Measurements from ENCODE around the gene PARP3. TPM values are rescaled to one million over a fixed set of nuclear protein-coding genes. Genes with fewer than 3 reads are reported as not detected.

PARP3 gene
- total and polyA plus RNA-seq, 9 of the 15 experiments (the other 6 are each of a cell fraction or from before 2014, with no cell fraction given): 0.46 to 6.6 (median 4.5) TPM

GRCh38 chr3:51974963-51975851 lies 33.0 kb downstream of the PARP3 start, which contains the start of gene ABHD14A (continued):
- 0 out of 2 replicates have a peak, but pooled peaks have one; percentile 41 for TF ChIP-seq ZNF592 (IDR thresholded peaks at IDR 0.05)
- TF ChIP-seq SMARCA4 (IDR thresholded peaks at IDR 0.05): peak; percentile 31; the same call in 1 of the 2 replicates
- peak; percentile 33; the same call in 1 of the 2 replicates for TF ChIP-seq ARID2 (IDR thresholded peaks at IDR 0.05)
- peak; percentile 49 for TF ChIP-seq ARHGAP35 (IDR thresholded peaks at IDR 0.05; ENCODE audit: partially characterized antibody)
- no peak for TF ChIP-seq ZNF395 (CRISPR knock-in tag; IDR thresholded peaks at IDR 0.05)
- peak in 1 of 2 experiments; percentile 64; a peak in 2 of 4 replicates for TF ChIP-seq HDAC1 (IDR thresholded peaks at IDR 0.05)
- no peak for TF ChIP-seq ZNF717 (CRISPR knock-in tag; IDR thresholded peaks at IDR 0.05)
- no peak for TF ChIP-seq ZNF280B (CRISPR knock-in tag; IDR thresholded peaks at IDR 0.05)
- TF ChIP-seq USF1 (CRISPR knock-in tag; IDR thresholded peaks at IDR 0.05): no peak
- TF ChIP-seq TAF7 (tag; IDR thresholded peaks at IDR 0.05): no peak
- TF ChIP-seq TBP (optimal IDR thresholded peaks at IDR 0.05; ENCODE audit: low read depth, low read length): peak; percentile 36
- peak; percentile 21 for TF ChIP-seq SMAD4 (CRISPR knock-in tag; conservative IDR thresholded peaks at IDR 0.05)
- TF ChIP-seq NFXL1 (CRISPR knock-in tag; IDR thresholded peaks at IDR 0.05): no peak
- TF ChIP-seq SNAPC5 (CRISPR knock-in tag; IDR thresholded peaks at IDR 0.05): no peak
- no peak for TF ChIP-seq FOXM1 (IDR thresholded peaks at IDR 0.05; ENCODE audit: low read depth)
- TF ChIP-seq FOXM1 (CRISPR knock-in tag; IDR thresholded peaks at IDR 0.05; ENCODE audit: low read depth): no peak
- TF ChIP-seq ZNF76 (CRISPR knock-in tag; IDR thresholded peaks at IDR 0.05; ENCODE audit: borderline replicate concordance): no peak
- no peak for TF ChIP-seq OTX1 (CRISPR knock-in tag; IDR thresholded peaks at IDR 0.05)
- peak; percentile 41; the same call in 1 of the 2 replicates for TF ChIP-seq RB1 (IDR thresholded peaks at IDR 0.05; ENCODE audit: low read depth)
- peak in 1 of 2 experiments; percentile 79; a peak in 2 of 4 replicates for TF ChIP-seq NONO (IDR thresholded peaks at IDR 0.05; ENCODE audit: low read depth in 2 of 2, low read length in 1 of 2)
